HFFc6 (cell line): Measurements from ENCODE around the gene CALCOCO1. TPM values are rescaled to one million over a fixed set of nuclear protein-coding genes. Genes with fewer than 3 reads are reported as not detected.

ENCODE experiments used
- DNase-seq: peaks from one replicate; pipeline ENCODE4 v3.0.0-alpha.2; 2018
- H3K27ac Mint-ChIP-seq: 2 replicates; pipeline ENCODE4 v1.8.0; 2020; ENCODE audit warnings: mild to moderate bottlenecking, mixed read lengths
- H3K27me3 Mint-ChIP-seq: 2 replicates; pipeline ENCODE4 v1.8.0; 2021; ENCODE audit warnings: mild to moderate bottlenecking, moderate library complexity, mixed read lengths; ENCODE audit not compliant: insufficient read depth
- H3K36me3 Mint-ChIP-seq: 2 replicates; pipeline ENCODE4 v1.8.0; 2021; ENCODE audit warnings: low read depth, mixed read lengths
- H3K4me1 Mint-ChIP-seq: 2 replicates; pipeline ENCODE4 v1.8.0; 2020; ENCODE audit warnings: low read depth, mixed read lengths
- H3K4me3 Mint-ChIP-seq: 2 replicates; pipeline ENCODE4 v1.8.0; 2020; ENCODE audit warnings: mild to moderate bottlenecking, moderate library complexity, mixed read lengths
- H3K9me3 Mint-ChIP-seq: 2 replicates; pipeline ENCODE4 v1.8.0; 2020; ENCODE audit warnings: mild to moderate bottlenecking, mixed read lengths
- total RNA-seq, 6 experiments: library from RNA; stranded (reverse); fragmentation: NEBNext Ultra II Directional; extraction: Animal tissue kit (Norgen Biotek cat#: 25700); gene quantifications; 2 replicates in 1 of 6; 3 replicates in 5 of 6; pipeline ENCODE4 v1.2.3, GENCODE V29; 2021
- TF ChIP-seq, protein P1 (sequence below): fragments of 200-600 bp; sonication (generic); IDR thresholded peaks from 2 replicates; pipeline ENCODE4 v1.5.0; 2021; ENCODE audit warnings: antibody characterized with exemption, mild to moderate bottlenecking

The CALCOCO1 gene
- total RNA-seq, 6 experiments from 2014 or later: 77.3 to 99.3 (median 87.2) TPM

GRCh38 chr12:53739214-53740129 lies 12.2 kb upstream of the CALCOCO1 start:
- TF ChIP-seq, protein P1, sequence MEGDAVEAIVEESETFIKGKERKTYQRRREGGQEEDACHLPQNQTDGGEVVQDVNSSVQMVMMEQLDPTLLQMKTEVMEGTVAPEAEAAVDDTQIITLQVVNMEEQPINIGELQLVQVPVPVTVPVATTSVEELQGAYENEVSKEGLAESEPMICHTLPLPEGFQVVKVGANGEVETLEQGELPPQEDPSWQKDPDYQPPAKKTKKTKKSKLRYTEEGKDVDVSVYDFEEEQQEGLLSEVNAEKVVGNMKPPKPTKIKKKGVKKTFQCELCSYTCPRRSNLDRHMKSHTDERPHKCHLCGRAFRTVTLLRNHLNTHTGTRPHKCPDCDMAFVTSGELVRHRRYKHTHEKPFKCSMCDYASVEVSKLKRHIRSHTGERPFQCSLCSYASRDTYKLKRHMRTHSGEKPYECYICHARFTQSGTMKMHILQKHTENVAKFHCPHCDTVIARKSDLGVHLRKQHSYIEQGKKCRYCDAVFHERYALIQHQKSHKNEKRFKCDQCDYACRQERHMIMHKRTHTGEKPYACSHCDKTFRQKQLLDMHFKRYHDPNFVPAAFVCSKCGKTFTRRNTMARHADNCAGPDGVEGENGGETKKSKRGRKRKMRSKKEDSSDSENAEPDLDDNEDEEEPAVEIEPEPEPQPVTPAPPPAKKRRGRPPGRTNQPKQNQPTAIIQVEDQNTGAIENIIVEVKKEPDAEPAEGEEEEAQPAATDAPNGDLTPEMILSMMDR: no peak
- Mint-ChIP-seq H3K4me1 (no peaks in the 10 kb centered on the region), H3K27ac (no peak overlapping the region), H3K9me3 (no peaks in the 10 kb centered on the region), H3K36me3 (no peaks in the 10 kb centered on the region), H3K27me3 (peaks cover 58% of the 10 kb centered on the region), H3K4me3 (peak overlapping the region; percentile 36; the same call in 1 of the 2 replicates)
- no peak for DNase-seq

GRCh38 chr12:53738406-53739213 lies 11.4 kb upstream of the CALCOCO1 start:
- Mint-ChIP-seq H3K4me1 (peaks cover 5% of the 10 kb centered on the region), H3K9me3 (no peaks in the 10 kb centered on the region), H3K4me3 (no peak overlapping the region), H3K27me3 (peaks cover 52% of the 10 kb centered on the region), H3K27ac (no peak overlapping the region), H3K36me3 (no peaks in the 10 kb centered on the region)
- TF ChIP-seq, protein P1: no peak
- no peak for DNase-seq

GRCh38 chr12:53737951-53738405 lies 10.7 kb upstream of the CALCOCO1 start:
- TF ChIP-seq, protein P1: no peak
- no peak for DNase-seq
- Mint-ChIP-seq H3K27me3 (peaks cover 48% of the 10 kb centered on the region), H3K27ac (no peak overlapping the region), H3K4me3 (no peak overlapping the region), H3K36me3 (no peaks in the 10 kb centered on the region), H3K9me3 (no peaks in the 10 kb centered on the region), H3K4me1 (peaks cover 11% of the 10 kb centered on the region)

DNA sequence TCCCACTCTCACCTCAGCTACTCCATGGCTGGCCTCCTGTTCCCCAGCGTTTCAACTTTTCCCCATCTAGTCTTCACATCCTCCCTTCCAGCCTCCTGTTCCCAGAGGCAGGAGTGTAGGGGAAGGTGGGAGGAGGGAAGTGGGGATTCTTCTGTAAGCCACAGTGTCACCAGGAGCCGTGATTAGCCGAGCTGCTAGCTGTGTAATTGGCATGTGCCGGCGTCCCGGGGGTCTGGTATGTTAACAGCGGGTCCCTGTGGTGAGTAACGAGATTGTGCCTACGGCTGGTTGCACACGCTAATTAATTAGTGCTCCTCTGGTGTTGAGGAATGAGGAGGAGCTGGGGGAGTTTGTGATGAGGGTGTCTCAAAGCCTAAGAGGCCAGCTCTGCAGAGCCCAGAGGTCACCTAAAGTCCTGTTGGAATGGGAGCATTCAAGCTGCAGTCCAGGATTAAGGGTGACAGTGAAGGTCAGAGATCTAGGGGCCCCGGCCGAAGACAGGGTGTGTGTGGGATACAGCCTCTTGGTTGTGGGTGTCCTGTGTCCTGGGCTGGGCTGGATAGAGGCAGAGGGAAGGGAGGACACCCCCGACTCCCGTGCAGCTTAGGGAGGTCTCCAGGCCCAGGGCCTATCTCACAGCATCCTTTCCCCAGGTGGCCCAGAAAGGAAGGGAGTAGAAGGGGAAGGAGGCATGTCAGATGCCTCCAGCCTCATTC lies 10.0 kb upstream of the CALCOCO1 start:
- H3K9me3 Mint-ChIP-seq: no peaks in the 10 kb centered on the region
- H3K4me3 Mint-ChIP-seq: no peak overlapping the region
- DNase-seq: no peak
- TF ChIP-seq, protein P1: no peak
- no peak overlapping the region for H3K27ac Mint-ChIP-seq
- peaks cover 16% of the 10 kb centered on the region for H3K4me1 Mint-ChIP-seq
- H3K27me3 Mint-ChIP-seq: peaks cover 44% of the 10 kb centered on the region
- no peaks in the 10 kb centered on the region for H3K36me3 Mint-ChIP-seq

GRCh38 chr12:53736592-53736991 lies 9.3 kb upstream of the CALCOCO1 start:
- no peak overlapping the region for H3K4me3 Mint-ChIP-seq
- no peaks in the 10 kb centered on the region for H3K36me3 Mint-ChIP-seq

More at GRCh38 chr12:53736592-53736991, 9.3 kb upstream of the CALCOCO1 start:
- peaks cover 16% of the 10 kb centered on the region for H3K4me1 Mint-ChIP-seq
- peaks cover 39% of the 10 kb centered on the region for H3K27me3 Mint-ChIP-seq
- TF ChIP-seq, protein P1: no peak
- H3K9me3 Mint-ChIP-seq: no peaks in the 10 kb centered on the region
- H3K27ac Mint-ChIP-seq: no peak overlapping the region
- no peak for DNase-seq
